ENCODE data around the gene ALX4.

ALX4 gene

GRCh38 chr11:44309478-44310205, at the start of gene ALX4:
Gene ALX4, minus strand, starts transcription at chr11:44310139. Its CDS starts 77 bp downstream, at chr11:44310062.
- Histone ChIP-seq H3K27me3 (ENCODE audit: insufficient read depth, low read length) (peaks cover 98% of the 10 kb centered on the region), H3K9me3 (ENCODE audit: low read length) (peaks cover 5% of the 10 kb centered on the region), H3K4me1 (ENCODE audit: insufficient read depth, low read length) (peaks cover 4% of the 10 kb centered on the region)

GRCh38 chr11:44359162-44359561, 49.2 kb upstream of the ALX4 start:
- no peaks in the 10 kb centered on the region for H3K9me3 ChIP-seq (ENCODE audit: low read length)
- H3K36me3 ChIP-seq (ENCODE audit: insufficient read depth, low read length), result no peaks in the 10 kb centered on the region
- peaks cover 19% of the 10 kb centered on the region for H3K27me3 ChIP-seq (ENCODE audit: insufficient read depth, low read length)
- H3K4me3 ChIP-seq (ENCODE audit: low read length), result no peak overlapping the region
- H2AFZ ChIP-seq (ENCODE audit: low read depth, low read length), result no peak overlapping the region
- H3K4me1 ChIP-seq (ENCODE audit: insufficient read depth, low read length), result no peaks in the 10 kb centered on the region

More at GRCh38 chr11:44309478-44310205, at the start of gene ALX4:
- H3K4me3 ChIP-seq (ENCODE audit: low read length), result no peak within 1 kb of the TSS
- peak within 1 kb of the TSS; percentile 74 for H2AFZ ChIP-seq (ENCODE audit: low read depth, low read length)
- no peaks in the 10 kb centered on the region for H3K36me3 ChIP-seq (ENCODE audit: insufficient read depth, low read length)

- H3K27me3 ChIP-seq (ENCODE audit: insufficient read depth, low read length), result peaks cover 23% of the 10 kb centered on the region
- no peaks in the 10 kb centered on the region for H3K36me3 ChIP-seq (ENCODE audit: insufficient read depth, low read length)
- no peak overlapping the region for H3K4me3 ChIP-seq (ENCODE audit: low read length)
- H3K4me1 ChIP-seq (ENCODE audit: insufficient read depth, low read length), result no peaks in the 10 kb centered on the region
- H3K9me3 ChIP-seq (ENCODE audit: low read length), result no peaks in the 10 kb centered on the region
- H2AFZ ChIP-seq (ENCODE audit: low read depth, low read length), result no peak overlapping the region
Measured at GRCh38 chr11:44358713-44359112, 48.8 kb upstream of the ALX4 start.

- H3K27me3 ChIP-seq (ENCODE audit: insufficient read depth, low read length), result peaks cover 23% of the 10 kb centered on the region
Measured at GRCh38 chr11:44357711-44358110, 47.8 kb upstream of the ALX4 start.

DNA sequence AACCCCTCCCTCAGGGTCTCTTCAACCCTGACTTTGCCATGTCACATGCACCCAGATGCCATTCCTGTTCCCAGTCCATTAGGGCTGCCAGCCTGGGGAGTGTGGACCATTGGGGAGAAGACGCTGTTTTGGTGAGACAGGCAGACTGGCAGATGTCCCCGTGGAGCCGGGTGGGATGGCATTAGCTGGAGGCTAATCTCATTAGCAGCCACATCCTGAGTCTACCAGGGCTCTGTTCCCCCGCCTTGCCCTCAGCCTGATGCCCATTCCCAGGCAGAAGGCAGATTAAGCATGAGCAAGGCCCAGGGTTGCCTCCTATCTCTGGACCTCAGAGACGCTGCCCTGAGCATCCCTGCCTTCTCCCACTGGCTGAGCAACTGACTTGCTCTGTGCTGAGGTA, 46.4 kb upstream of the ALX4 start:
- Histone ChIP-seq H3K9me3 (ENCODE audit: low read length) (no peaks in the 10 kb centered on the region), H3K36me3 (ENCODE audit: insufficient read depth, low read length) (no peaks in the 10 kb centered on the region), H2AFZ (ENCODE audit: low read depth, low read length) (no peak overlapping the region), H3K4me3 (ENCODE audit: low read length) (no peak overlapping the region), H3K27me3 (ENCODE audit: insufficient read depth, low read length) (peaks cover 26% of the 10 kb centered on the region), H3K4me1 (ENCODE audit: insufficient read depth, low read length) (no peaks in the 10 kb centered on the region)

More at GRCh38 chr11:44357711-44358110, 47.8 kb upstream of the ALX4 start:
- no peaks in the 10 kb centered on the region for H3K9me3 ChIP-seq (ENCODE audit: low read length)
- no peaks in the 10 kb centered on the region for H3K36me3 ChIP-seq (ENCODE audit: insufficient read depth, low read length)
- no peak overlapping the region for H2AFZ ChIP-seq (ENCODE audit: low read depth, low read length)
- no peaks in the 10 kb centered on the region for H3K4me1 ChIP-seq (ENCODE audit: insufficient read depth, low read length)
- H3K4me3 ChIP-seq (ENCODE audit: low read length), result no peak overlapping the region

- no peaks in the 10 kb centered on the region for H3K36me3 ChIP-seq (ENCODE audit: insufficient read depth, low read length)
- no peak overlapping the region for H2AFZ ChIP-seq (ENCODE audit: low read depth, low read length)
- H3K27me3 ChIP-seq (ENCODE audit: insufficient read depth, low read length), result peaks cover 23% of the 10 kb centered on the region
- H3K9me3 ChIP-seq (ENCODE audit: low read length), result no peaks in the 10 kb centered on the region
- H3K4me3 ChIP-seq (ENCODE audit: low read length), result no peak overlapping the region
- peaks cover 10% of the 10 kb centered on the region for H3K4me1 ChIP-seq (ENCODE audit: insufficient read depth, low read length)
Measured at GRCh38 chr11:44351898-44352498, 42.1 kb upstream of the ALX4 start.

- H3K4me3 ChIP-seq (ENCODE audit: low read length), result no peak overlapping the region
- no peaks in the 10 kb centered on the region for H3K9me3 ChIP-seq (ENCODE audit: low read length)
- peaks cover 10% of the 10 kb centered on the region for H3K4me1 ChIP-seq (ENCODE audit: insufficient read depth, low read length)
- H2AFZ ChIP-seq (ENCODE audit: low read depth, low read length), result no peak overlapping the region
- H3K27me3 ChIP-seq (ENCODE audit: insufficient read depth, low read length), result peaks cover 23% of the 10 kb centered on the region
- no peaks in the 10 kb centered on the region for H3K36me3 ChIP-seq (ENCODE audit: insufficient read depth, low read length)
Measured at GRCh38 chr11:44351006-44351660, 41.2 kb upstream of the ALX4 start.

DNA sequence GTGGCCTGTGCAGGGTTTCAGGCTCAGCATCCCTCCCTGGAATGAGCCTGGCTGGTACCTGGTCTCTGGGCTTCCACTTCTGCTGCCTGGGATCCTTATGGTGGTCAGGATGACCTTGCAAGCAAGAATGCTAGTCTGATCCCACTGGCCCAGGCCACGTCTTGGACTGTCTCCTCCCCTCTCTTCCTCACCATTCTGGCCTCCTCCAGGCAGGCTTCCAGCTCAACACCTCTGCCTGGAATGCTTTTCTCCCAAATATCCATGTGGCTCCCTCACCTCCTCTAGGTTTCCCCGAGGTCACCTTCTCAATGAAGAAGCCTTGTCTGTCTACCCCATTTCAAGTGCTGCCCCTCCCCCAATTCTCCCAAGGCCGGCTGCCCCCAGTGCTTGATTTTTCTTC, 39.4 kb upstream of the ALX4 start:
- H3K4me3 ChIP-seq (ENCODE audit: low read length), result no peak overlapping the region
- H3K27me3 ChIP-seq (ENCODE audit: insufficient read depth, low read length), result peaks cover 16% of the 10 kb centered on the region
- no peaks in the 10 kb centered on the region for H3K9me3 ChIP-seq (ENCODE audit: low read length)
- peaks cover 10% of the 10 kb centered on the region for H3K4me1 ChIP-seq (ENCODE audit: insufficient read depth, low read length)
- no peak overlapping the region for H2AFZ ChIP-seq (ENCODE audit: low read depth, low read length)
- no peaks in the 10 kb centered on the region for H3K36me3 ChIP-seq (ENCODE audit: insufficient read depth, low read length)

GRCh38 chr11:44348721-44349120, 38.8 kb upstream of the ALX4 start:
- Histone ChIP-seq H3K36me3 (ENCODE audit: insufficient read depth, low read length) (no peaks in the 10 kb centered on the region), H3K9me3 (ENCODE audit: low read length) (no peaks in the 10 kb centered on the region), H3K4me3 (ENCODE audit: low read length) (no peak overlapping the region), H2AFZ (ENCODE audit: low read depth, low read length) (no peak overlapping the region), H3K4me1 (ENCODE audit: insufficient read depth, low read length) (peaks cover 10% of the 10 kb centered on the region), H3K27me3 (ENCODE audit: insufficient read depth, low read length) (peaks cover 11% of the 10 kb centered on the region)

GRCh38 chr11:44348114-44348513, 38.2 kb upstream of the ALX4 start:
- no peaks in the 10 kb centered on the region for H3K36me3 ChIP-seq (ENCODE audit: insufficient read depth, low read length)
- H3K4me3 ChIP-seq (ENCODE audit: low read length), result no peak overlapping the region
- peaks cover 13% of the 10 kb centered on the region for H3K27me3 ChIP-seq (ENCODE audit: insufficient read depth, low read length)

DNA sequence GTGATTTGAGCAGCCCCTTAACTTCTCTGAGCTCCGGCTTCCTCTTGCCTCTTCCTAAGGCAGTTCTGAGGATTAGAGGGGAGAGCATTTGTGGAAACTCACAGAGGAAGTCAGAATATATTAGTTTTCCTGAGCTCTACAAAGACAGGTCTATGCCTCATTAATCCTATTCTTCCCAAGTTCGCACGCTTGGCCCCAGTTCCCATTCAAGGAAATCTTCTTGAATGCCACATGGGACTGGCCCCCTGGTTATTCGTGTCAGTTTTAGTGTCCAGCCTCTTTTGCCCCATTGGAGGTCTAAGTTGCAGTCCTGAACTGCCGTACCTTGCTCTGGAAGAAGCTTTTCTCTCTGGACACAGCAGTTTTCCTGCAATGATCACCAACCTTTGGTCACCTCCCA, 37.6 kb upstream of the ALX4 start:
- H3K27me3 ChIP-seq (ENCODE audit: insufficient read depth, low read length), result peaks cover 15% of the 10 kb centered on the region
- no peaks in the 10 kb centered on the region for H3K36me3 ChIP-seq (ENCODE audit: insufficient read depth, low read length)
- H3K9me3 ChIP-seq (ENCODE audit: low read length), result no peaks in the 10 kb centered on the region

More at GRCh38 chr11:44348114-44348513, 38.2 kb upstream of the ALX4 start:
- Histone ChIP-seq H3K4me1 (ENCODE audit: insufficient read depth, low read length) (peaks cover 10% of the 10 kb centered on the region), H2AFZ (ENCODE audit: low read depth, low read length) (no peak overlapping the region), H3K9me3 (ENCODE audit: low read length) (no peaks in the 10 kb centered on the region)

DNA sequence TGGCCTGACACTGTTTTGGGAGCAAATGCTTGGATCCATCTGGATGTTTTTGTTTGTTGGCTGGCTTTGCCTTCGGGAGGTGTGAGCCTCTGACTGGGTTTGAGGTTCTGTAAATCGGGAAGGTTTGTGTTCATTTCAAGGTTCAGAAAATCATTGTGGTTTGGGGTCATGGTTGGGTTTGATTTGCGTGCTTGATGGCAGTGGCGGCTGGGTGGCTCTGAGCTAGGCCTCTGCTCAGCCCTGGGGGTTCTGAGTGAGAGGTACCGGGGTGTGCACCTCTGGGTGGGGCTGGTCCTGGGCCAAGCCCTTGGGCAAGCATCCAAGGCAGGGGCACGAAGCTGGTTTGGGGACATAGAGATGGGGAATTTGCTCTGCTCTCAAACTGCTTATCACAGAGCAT, 37.0 kb upstream of the ALX4 start:
- Histone ChIP-seq H2AFZ (ENCODE audit: low read depth, low read length) (no peak overlapping the region), H3K36me3 (ENCODE audit: insufficient read depth, low read length) (no peaks in the 10 kb centered on the region), H3K9me3 (ENCODE audit: low read length) (no peaks in the 10 kb centered on the region), H3K27me3 (ENCODE audit: insufficient read depth, low read length) (peaks cover 12% of the 10 kb centered on the region), H3K4me1 (ENCODE audit: insufficient read depth, low read length) (peaks cover 10% of the 10 kb centered on the region), H3K4me3 (ENCODE audit: low read length) (no peak overlapping the region)

More for the DNA sequence above, 37.6 kb upstream of the ALX4 start:
- Histone ChIP-seq H3K4me1 (ENCODE audit: insufficient read depth, low read length) (peaks cover 10% of the 10 kb centered on the region), H3K4me3 (ENCODE audit: low read length) (no peak overlapping the region), H2AFZ (ENCODE audit: low read depth, low read length) (no peak overlapping the region)

DNA sequence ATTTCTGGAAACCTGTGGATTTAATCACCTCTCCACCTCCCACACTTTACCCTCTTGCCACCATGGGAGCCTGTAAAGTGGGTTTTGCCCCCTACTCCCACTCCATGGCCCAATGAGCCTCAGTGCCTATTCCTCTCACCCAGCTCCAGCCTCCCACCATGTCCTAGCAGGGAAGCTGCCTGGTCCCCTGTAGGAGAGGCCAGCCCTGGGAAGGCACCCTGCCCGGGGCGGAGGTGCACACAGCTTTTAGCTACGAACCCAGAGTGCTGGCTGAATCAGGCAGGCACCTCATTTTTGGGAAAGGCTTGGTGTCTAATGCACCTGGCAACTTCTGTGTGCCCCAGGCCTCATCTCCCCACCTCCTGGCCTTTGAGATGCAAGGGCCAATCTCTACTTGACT, 35.8 kb upstream of the ALX4 start:
- Histone ChIP-seq H3K4me3 (ENCODE audit: low read length) (no peak overlapping the region), H3K27me3 (ENCODE audit: insufficient read depth, low read length) (peaks cover 15% of the 10 kb centered on the region), H2AFZ (ENCODE audit: low read depth, low read length) (no peak overlapping the region), H3K9me3 (ENCODE audit: low read length) (no peaks in the 10 kb centered on the region), H3K4me1 (ENCODE audit: insufficient read depth, low read length) (peaks cover 10% of the 10 kb centered on the region), H3K36me3 (ENCODE audit: insufficient read depth, low read length) (no peaks in the 10 kb centered on the region)

All from neuron (in vitro differentiated cells).